GM18507 (cell line): ENCODE measurements around the gene BNIP1.
"Not testable (repeated sequence)": the region's sequence is repeated elsewhere in the genome, so short reads cannot be mapped to it uniquely, and the experiment has no call there.

Experiments
- DNase-seq: peaks from one replicate; pipeline ENCODE4 v3.0.0; 2011; ENCODE audit warnings: low read depth; ENCODE audit not compliant: insufficient read length; ENCODE audit errors: extremely low spot score
- FAIRE-seq: peaks from 2 replicates; lab custom pipeline; 2011; peaks lifted over from hg19 to GRCh38; lab: Jason Lieb, UNC

The BNIP1 gene, protein sequence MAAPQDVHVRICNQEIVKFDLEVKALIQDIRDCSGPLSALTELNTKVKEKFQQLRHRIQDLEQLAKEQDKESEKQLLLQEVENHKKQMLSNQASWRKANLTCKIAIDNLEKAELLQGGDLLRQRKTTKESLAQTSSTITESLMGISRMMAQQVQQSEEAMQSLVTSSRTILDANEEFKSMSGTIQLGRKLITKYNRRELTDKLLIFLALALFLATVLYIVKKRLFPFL

DNA sequence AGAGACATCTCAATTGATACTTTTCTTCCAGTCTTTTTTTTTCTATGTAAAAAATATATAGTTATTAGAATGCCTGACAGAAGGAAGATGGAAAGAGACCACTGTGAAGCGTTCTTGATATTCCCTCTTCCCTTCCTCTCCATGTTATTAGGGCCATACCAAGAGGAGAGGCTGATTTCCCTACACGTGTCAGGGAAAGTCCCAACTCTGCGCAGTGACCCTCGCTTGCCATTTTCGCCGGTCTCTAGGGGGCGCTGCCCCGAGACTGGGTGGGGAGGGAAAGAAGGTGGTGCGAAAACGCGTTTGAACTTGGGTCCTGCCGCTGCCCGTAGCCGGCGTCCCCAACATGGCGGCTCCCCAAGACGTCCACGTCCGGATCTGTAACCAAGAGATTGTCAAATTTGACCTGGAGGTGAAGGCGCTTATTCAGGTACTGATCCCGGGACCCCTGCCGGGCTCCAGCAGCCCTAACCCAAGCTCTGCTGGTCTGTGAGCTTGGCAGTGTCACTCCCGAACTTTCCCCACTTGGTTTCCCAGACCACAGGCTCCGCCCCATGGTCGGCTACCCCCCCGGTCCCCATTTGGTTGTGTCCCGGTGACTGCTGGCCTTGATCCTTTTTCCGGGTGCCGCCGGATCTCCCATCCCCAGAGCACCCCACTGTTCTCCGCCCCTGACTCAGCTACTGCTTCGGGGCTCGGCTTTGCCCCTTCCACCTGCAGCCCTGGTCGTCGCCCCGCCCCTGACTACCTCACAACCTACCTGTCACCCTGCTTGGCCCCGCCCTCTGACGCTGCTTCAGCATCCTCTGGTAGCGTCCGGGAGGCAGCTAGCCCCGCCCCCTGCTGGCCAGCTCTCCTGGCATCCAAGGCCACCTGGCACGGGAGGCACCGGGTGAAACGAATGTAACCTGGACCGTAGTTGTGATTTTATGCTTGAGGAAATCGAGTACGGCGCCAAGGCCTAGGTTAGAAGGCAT lies at the start of gene BNIP1:
Gene BNIP1, plus strand, starts transcription at position 332 of the 977 bp plus-strand sequence. Its CDS starts 15 bp downstream, at position 347.
- peak; percentile 99 for FAIRE-seq

DNA sequence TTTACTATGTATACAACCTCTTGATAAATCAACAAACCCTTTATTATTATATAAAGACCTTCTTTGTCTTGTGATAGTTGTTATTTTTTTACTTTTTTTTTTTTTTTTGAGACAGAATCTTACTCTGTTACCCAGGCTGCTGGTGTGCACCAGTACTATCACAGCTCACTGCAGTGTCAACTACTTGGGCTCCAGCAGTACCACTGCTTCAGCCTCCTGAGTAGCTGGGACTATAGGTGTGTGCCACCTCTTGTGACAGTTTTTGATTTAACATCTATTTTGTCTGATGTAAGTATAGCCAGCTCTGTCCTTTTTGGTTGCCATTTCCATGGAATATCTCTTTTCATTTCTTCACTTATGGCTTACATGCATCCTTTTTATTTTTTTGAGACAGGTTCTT lies 45.5 kb upstream of the BNIP1 start:
- no peak for FAIRE-seq

More for the DNA sequence above, at the start of gene BNIP1:
- peak; percentile 92 for DNase-seq

DNA sequence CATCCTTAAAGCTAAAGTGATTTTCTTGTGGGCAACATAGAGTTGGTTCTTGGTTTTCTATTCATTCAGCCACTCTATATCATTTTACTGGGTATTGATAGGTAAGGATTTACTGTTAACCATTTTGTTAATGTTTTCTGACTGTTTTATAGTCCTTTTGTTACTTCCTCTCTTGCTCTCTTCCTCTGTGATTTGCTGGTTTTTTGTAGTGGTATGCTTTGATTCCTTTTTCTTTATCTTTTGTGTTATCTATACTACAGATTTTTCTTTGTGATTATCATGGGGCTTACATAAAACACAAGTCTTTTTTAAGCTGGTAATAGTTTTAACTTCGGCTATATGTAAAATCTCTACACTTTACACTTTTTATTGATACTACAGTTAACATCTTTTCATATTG lies 44.9 kb upstream of the BNIP1 start:
- DNase-seq (no peak), FAIRE-seq (no peak)

More for the DNA sequence above, 45.5 kb upstream of the BNIP1 start:
- DNase-seq = no peak

DNA sequence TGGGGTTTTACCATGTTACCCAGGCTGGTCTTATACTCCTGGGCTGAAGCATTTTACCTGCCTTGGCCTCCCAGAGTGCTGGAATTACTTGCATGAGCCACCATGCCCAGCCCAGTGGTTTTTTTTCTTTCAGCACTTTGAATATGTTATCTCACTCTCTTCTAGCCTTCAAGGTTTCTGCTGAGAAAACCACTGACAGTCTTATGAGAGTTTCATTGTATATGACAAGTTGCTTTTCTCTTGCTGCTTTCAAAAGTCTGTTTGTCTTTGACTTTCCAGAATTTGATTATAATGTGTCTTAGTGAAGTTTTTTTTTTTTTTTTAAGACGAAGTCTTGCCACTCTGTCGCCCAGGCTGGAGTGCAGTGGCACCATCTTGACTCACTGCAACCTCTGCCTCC lies 43.1 kb upstream of the BNIP1 start:
- FAIRE-seq (no peak), DNase-seq (no peak)

DNA sequence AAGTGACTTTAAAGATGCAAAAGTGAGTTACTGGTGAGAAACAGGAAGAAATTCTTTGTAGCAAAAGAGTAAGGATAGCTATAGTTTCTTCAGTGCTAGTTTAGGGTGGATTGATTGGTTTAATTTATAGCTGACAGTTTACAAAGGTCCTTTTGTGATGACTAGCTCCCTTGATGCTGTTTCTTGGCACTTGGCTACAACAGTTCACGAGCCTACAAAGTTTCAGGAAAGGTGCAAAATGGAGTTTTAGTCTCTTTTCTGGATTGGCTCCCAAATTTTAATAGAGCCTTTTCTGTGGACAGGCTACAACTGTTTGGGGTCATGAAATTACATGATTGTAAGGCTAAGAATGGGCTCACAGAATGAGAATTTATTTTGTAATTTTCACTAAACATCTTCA lies 40.9 kb upstream of the BNIP1 start:
- FAIRE-seq = no peak
- no peak for DNase-seq

DNA sequence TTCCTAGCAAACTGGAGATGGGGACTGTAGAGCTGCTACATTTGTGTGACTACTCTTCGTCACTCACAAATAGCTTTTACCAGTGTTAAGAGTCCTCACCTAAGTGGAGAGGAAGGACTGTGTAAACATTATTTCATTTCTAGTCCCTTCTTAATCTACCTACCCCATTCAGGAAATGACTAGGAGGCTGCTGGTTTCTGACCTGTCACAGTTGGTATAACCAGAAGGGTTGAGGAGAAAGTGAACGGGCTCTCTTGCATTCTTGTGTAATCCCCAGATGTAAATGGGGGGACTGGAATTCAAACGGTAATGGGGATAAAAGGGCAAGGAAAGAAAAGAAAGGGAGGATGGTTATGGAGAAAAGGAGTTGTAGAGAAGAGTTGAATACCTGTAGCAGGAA lies 35.4 kb upstream of the BNIP1 start:
- no peak for FAIRE-seq
- DNase-seq = no peak

DNA sequence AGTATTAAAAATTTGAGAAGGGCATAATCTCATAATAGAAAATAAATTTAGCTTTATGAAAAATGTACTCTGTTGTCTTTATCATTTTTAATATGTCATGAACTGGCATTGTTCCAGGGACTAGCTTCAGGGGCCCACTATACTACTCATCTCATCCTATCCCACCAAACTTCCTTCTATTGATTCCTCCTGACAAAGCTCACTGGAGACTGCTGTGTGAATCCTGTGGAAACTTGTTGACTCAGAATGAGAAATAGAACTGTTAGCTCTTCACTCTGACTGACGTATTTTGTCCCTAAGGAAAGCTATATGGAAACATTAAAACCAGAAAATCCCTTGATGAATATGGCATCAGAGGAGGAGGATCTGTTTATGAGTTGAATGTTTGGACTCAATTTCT lies 29.8 kb upstream of the BNIP1 start:
- FAIRE-seq (no peak), DNase-seq (no peak)

DNA sequence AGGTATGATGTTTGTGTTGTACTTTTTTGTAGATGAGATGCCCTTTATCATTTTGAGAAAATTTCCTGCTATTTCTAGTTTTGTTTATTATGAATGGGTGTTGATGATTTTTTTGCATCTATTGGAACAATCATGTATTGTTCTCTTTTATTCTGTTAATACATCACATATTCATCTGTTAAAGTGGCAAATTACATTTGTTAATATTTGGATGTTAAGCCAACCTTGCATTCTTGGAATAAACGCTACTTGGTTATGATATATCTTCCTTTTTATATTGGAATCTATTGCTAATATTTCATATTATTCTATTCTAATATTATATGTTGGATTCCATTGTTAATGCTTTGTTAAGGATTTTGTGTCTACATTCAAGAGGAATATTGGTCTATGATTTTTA lies 24.6 kb upstream of the BNIP1 start:
- FAIRE-seq = no peak
- no peak for DNase-seq

DNA sequence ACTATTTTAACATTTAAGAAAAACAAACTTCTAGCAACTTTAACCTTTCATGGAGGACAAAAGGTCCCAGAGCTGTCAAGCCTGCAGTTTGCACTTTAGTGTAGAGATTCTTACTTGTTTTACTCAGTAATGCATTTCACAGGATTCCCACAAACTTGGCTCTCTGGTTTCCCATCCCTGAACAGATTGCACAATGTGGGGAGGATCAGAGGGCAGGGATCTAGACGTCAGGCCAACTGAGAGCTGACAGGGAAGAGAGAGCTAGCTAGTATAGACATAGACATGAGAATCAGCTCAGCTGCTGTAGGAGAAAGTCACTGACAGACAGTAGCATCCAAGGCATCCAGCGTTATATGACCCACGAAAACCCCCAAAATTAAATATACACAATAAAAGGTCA lies 20.9 kb upstream of the BNIP1 start:
- no peak for FAIRE-seq
- DNase-seq = no peak

DNA sequence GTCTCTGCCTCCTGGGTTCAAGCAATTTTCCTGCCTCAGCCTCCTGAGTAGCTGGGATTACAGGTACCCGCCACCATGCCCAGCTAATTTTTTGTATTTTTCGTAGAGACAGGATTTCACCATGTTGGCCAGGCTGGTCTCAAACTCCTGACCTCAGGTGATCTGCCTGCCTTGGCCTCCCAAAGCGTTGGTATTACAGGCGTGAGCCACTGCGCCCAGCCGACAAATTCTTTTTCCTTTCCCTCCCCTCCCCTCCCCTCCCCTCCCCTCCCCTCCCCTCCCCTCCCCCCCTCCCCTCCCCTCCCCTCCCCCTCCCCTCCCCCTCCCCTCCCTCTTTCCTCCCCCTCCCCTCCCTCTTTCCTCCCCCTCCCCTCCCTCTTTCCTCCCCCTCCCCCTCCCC lies 12.2 kb upstream of the BNIP1 start:
- DNase-seq, FAIRE-seq: not testable (repeated sequence)

DNA sequence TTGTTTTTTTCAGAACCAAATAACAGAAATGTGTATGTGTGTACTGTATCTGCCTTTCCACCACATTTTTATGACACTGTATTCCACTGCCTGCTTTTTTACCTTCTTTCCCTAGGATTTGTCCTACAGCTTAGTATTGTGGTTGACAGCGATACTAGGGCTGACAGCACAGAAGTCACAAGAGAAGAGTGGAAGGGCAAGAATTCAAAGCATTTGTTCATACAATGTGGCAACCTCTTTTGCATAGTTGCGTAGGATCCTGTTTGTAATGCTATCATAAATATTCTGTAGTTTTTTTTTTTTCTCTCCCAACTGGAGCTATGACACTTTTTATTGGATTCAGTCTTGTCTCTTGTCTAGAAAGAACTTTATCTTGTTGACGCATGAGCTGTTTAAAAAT lies 5.6 kb upstream of the BNIP1 start:
- DNase-seq = no peak
- FAIRE-seq = no peak

DNA sequence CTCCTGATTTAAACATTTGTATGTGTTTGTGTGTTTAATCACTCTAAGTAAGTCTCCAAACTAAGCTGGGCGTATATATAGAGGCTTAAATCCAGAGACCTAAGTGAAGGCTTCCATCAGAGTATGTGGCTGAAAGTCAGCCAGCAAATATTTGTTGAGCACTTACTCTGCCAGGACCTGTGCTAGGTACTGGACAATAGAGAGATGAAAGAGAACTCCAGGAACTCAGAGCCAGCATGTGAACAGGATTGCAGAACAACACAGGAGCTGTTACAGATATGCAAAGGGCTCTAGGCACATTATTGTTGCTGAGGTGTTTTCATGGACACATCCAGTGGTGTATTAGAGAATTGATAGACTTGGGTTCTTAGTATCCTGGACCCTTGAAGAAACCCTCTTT lies 4.7 kb upstream of the BNIP1 start:
- no peak for DNase-seq
- no peak for FAIRE-seq

DNA sequence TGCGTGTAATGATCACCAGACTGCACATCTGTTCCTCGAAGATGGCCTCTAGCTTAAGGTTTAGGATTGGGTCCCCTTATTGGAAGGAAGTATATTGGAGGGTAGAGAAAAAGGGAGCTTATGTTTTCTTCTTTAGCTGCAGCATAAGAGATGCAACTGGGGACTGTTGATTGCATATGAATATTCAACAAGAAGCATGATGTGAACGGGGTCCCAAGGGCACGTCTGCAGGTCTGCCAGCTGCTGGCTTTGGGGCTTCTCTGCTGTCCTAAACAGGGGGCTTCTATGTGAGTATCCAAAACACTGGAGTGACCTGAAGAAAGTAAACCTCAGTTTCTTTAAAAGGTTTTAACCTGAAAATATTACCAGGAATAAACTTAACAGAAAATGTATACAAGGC lies 3.6 kb upstream of the BNIP1 start:
- no peak for DNase-seq
- FAIRE-seq = no peak

DNA sequence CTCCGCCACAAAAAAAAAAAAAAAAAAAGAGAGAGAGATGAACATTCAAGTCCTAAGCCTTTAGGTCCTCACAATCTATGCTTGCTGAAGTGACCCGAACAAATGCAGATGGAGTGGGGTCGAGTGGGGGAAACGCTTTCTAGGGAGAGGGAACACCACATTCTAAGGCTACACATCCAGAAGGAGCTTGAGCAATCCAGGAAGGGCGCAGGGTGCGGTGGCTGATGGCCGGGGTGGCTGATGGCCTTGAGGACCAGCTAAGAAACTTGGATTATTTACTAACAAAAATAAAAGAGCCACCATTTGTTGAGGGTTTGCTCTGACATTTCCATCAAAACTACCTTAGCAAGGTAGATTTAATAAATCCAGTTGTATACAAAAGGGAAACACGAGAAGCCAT lies 764 bp upstream of the BNIP1 start:
- DNase-seq (no peak), FAIRE-seq (no peak)

DNA sequence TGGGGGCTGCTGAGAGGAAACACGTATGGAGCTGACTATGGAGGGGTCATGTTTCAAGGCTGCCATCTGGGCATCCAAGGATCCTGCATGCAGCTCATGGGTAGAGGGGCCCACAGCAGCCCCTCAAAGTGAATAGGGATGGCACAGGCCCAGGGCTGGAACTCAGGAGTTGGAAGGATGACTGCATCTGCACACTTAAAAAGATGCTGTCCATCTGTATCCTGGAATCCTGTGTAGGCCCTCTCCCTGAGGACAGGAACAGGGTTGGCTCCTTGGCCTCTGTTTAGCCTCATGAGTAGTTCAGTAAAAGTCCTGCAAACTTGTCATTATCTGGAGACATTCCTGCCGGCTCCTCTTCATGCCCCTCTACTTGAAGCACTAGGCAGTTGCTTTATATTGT lies 4.0 kb downstream of the BNIP1 start:
- DNase-seq (no peak), FAIRE-seq (no peak)

DNA sequence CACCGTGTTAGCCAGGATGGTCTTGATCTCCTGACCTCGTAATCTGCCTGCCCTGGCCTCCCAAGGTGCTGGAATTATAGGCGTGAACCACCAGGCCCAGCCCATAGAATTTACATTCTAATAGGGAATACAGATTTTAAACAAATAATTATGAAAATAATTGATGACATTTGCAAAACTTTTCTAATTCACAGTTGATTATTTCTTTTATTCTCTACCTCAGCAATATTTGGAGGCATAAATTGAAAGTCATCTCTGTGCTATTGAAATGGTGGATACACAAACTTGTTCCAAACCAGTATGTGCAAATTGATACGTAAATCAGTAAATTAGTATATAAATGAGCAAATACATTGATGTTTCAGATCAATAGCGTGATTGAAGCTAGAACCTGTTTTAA lies 8.2 kb downstream of the BNIP1 start:
- no peak for DNase-seq
- no peak for FAIRE-seq

DNA sequence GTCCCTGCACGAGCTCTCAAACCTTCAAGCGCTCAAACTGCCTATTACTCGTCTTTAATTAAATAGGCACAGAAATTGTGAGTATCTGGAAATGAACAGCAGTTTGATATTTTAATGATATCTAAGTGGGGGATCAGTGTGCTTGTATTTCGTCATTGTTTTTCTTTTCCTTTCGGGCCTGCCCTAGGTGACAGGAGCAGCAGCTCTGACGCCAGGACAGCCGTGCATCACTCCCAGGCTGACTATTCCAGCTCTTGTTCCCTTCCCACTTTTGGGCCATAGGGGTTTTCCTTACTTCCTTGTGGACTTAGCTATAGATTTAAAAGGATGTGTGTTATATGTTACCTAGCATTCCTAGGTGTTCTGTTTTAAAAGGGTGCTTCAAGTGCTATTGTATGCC lies 9.5 kb downstream of the BNIP1 start:
- FAIRE-seq (no peak), DNase-seq (no peak)

DNA sequence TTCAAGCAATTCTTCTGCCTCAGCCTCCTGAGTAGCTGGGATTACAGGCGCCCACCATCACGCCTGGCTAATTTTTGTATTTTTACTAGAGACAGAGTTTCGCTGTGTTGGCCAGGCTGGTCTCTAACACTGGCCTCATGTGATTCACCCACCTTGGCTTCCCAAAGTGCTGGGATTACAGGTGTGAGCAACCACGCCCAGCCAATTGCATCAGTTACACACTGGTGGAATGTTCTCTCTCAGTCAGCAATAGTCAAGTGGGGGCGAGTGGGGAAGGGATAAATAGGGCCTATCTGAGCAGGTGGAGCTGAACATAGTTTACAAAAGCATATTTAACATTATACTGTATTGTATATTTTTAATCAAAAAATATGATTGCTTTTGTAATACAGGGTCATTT lies 10.3 kb downstream of the BNIP1 start:
- FAIRE-seq, DNase-seq: not testable (repeated sequence)

DNA sequence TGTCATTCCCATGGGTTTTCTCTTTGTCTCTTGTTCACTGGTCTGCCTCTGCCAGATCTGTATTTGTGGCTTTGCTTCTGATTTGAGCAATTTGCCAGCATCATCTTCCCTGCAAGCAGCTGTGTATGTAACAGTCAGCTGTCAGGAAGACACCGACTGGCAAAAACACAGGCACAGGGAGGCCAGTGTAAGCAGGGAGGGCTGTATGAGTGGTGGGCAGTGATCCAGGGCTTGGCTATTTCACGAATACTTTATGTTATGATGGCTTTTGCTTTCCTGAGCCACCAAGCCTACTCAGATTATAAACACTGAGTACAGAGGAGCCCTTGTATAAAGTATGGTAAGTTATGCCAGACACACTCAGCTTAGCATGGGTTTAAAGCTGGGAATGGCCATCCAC lies 11.6 kb downstream of the BNIP1 start:
- DNase-seq (no peak), FAIRE-seq (no peak)

DNA sequence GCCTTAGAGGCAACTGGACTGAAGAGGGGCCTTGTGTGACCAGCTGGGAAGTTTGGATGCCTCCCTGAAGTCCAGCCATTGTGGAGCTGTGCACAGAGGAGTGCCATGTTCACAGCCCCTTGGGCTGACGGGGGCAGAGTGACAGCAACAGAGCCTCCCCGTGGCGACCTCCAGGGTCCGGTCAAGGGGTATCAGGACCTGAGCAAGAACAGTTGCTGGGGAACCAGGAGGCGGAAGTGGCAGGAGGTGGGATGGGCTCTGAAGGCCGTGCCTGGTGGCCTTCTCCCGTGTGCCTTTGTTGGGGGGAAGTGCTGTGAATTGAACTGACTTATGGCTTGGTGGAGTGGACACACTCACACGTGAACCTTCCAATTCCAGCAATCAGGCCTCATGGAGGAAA lies 14.0 kb downstream of the BNIP1 start:
- no peak for DNase-seq
- no peak for FAIRE-seq

DNA sequence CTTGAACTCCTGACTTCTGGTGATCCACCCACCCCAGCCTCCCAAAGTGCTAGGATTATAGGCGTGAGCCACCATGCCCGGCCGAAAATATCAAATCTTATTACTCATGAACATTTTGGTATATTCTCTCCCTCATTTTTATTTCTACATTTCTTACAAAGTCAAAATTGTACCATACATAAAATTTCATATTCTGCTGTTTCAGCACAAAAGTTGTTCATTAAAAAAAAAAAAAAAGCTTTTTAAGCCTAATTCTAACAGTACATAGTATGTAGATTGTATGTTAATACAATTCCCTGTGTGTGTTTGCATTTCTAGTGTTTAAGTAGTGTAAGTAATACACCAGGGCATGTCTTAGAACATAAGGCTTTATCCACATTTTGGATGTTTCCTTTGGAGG lies 14.9 kb downstream of the BNIP1 start:
- DNase-seq = no peak
- FAIRE-seq = no peak
